Measurements from ENCODE around the gene CBFB. TPM values are rescaled to one million over a fixed set of nuclear protein-coding genes. Genes with fewer than 3 reads are reported as not detected.

The CBFB gene
- polyA plus RNA-seq, 1 donor (not counting 4 experiments of a cell fraction or from before 2014, with no cell fraction given): 39.7 TPM

GRCh38 chr16:67112591-67113399 is 83.8 kb downstream of the CBFB start:
- Histone ChIP-seq H3K9me1 (ENCODE audit: control insufficient read depth, extremely low read depth, insufficient read depth, low read length) (peaks cover 5% of the 10 kb centered on the region), H2AFZ (ENCODE audit: control insufficient read depth, low read length) (no peak overlapping the region), H3K79me2 (ENCODE audit: control insufficient read depth, insufficient read depth, low read length) (peaks cover 69% of the 10 kb centered on the region), H3K9me3 (ENCODE audit: control insufficient read depth, low read depth, low read length) (no peaks in the 10 kb centered on the region), H3K4me3 (ENCODE audit: control insufficient read depth in 2 of 3, extremely low read depth in 1 of 3, insufficient read depth in 2 of 3, low read depth in 1 of 3, low read length in 3 of 3) (no peak overlapping the region), H3K9ac (ENCODE audit: control insufficient read depth, extremely low read depth, insufficient read depth, low read length) (no peak overlapping the region), H3K4me1 (ENCODE audit: control insufficient read depth, extremely low read depth, insufficient read depth, low read length) (peaks cover 27% of the 10 kb centered on the region), H3K27me3 (ENCODE audit: control insufficient read depth, extremely low read depth, insufficient read depth, low read length) (no peaks in the 10 kb centered on the region), H3K4me2 (ENCODE audit: control insufficient read depth, extremely low read depth, insufficient read depth, low read depth, low read length) (peak overlapping the region; percentile 40), H3K36me3 (ENCODE audit: control insufficient read depth in 2 of 2, extremely low read depth in 1 of 2, insufficient read depth in 2 of 2, low read length in 2 of 2) (peaks cover 0 to 6% of the 10 kb centered on the region in 2 experiments), H3K27ac (ENCODE audit: control insufficient read depth, insufficient read depth, low read length) (peak overlapping the region; percentile 2), H4K20me1 (ENCODE audit: control insufficient read depth, extremely low read depth, insufficient read depth, low read length) (no peaks in the 10 kb centered on the region)
- no peak for DNase-seq (ENCODE audit: low read depth, low spot score)
- TF ChIP-seq EZH2 (IDR thresholded peaks at IDR 0.05; ENCODE audit: low read length): no peak
- TF ChIP-seq, protein P1, sequence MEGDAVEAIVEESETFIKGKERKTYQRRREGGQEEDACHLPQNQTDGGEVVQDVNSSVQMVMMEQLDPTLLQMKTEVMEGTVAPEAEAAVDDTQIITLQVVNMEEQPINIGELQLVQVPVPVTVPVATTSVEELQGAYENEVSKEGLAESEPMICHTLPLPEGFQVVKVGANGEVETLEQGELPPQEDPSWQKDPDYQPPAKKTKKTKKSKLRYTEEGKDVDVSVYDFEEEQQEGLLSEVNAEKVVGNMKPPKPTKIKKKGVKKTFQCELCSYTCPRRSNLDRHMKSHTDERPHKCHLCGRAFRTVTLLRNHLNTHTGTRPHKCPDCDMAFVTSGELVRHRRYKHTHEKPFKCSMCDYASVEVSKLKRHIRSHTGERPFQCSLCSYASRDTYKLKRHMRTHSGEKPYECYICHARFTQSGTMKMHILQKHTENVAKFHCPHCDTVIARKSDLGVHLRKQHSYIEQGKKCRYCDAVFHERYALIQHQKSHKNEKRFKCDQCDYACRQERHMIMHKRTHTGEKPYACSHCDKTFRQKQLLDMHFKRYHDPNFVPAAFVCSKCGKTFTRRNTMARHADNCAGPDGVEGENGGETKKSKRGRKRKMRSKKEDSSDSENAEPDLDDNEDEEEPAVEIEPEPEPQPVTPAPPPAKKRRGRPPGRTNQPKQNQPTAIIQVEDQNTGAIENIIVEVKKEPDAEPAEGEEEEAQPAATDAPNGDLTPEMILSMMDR (optimal IDR thresholded peaks at IDR 0.05 in 1 of 3, IDR thresholded peaks at IDR 0.05 in 1 of 3, conservative IDR thresholded peaks at IDR 0.05 in 1 of 3; ENCODE audit: extremely low read depth in 1 of 3, insufficient read depth in 2 of 3, low read length in 3 of 3): peak in 1 of 3 experiments; percentile 11
- dilution Hi-C loops (cut with MboI; ENCODE audit: extremely low pct_ligation_motif_present, low sequenced_read_pairs): no loop called here
- FAIRE-seq: peak; percentile 17

DNA sequence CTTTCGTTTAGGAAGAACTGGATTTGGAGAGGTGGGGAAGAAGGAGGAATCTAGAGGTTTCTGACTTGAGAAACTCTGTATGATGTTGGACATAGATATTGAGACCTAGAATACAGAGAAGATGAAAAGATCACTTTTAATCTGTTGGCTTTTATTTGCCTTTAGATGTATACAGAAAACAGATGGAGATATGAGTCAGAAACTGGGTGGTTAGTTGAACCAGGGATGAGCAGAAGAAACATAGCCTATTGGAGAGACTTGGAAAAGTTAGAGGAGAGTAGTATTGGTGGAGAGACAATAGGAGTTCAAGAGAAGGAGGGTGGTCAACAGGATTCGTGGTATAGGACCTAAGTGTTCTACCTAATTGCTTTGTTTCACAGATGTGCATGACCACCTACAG is 85.8 kb downstream of the CBFB start:
- FAIRE-seq: no peak
- H3K27ac ChIP-seq (ENCODE audit: control insufficient read depth, insufficient read depth, low read length): no peak overlapping the region

More for the DNA sequence above, 85.8 kb downstream of the CBFB start:
- H3K9ac ChIP-seq (ENCODE audit: control insufficient read depth, extremely low read depth, insufficient read depth, low read length): no peak overlapping the region
- no peaks in the 10 kb centered on the region for H3K9me3 ChIP-seq (ENCODE audit: control insufficient read depth, low read depth, low read length)
- no peak overlapping the region for H3K4me2 ChIP-seq (ENCODE audit: control insufficient read depth, extremely low read depth, insufficient read depth, low read depth, low read length)
- dilution Hi-C loops (cut with MboI; ENCODE audit: extremely low pct_ligation_motif_present, low sequenced_read_pairs): no loop called here
- H3K4me1 ChIP-seq (ENCODE audit: control insufficient read depth, extremely low read depth, insufficient read depth, low read length): peaks cover 23% of the 10 kb centered on the region
- peaks cover 1 to 6% of the 10 kb centered on the region in 2 experiments for H3K36me3 ChIP-seq (ENCODE audit: control insufficient read depth in 2 of 2, extremely low read depth in 1 of 2, insufficient read depth in 2 of 2, low read length in 2 of 2)
- no peaks in the 10 kb centered on the region for H4K20me1 ChIP-seq (ENCODE audit: control insufficient read depth, extremely low read depth, insufficient read depth, low read length)
- H3K4me3 ChIP-seq (ENCODE audit: control insufficient read depth in 2 of 3, extremely low read depth in 1 of 3, insufficient read depth in 2 of 3, low read depth in 1 of 3, low read length in 3 of 3): no peak overlapping the region
- H3K79me2 ChIP-seq (ENCODE audit: control insufficient read depth, insufficient read depth, low read length): peaks cover 78% of the 10 kb centered on the region
- no peak for TF ChIP-seq EZH2 (IDR thresholded peaks at IDR 0.05; ENCODE audit: low read length)
- TF ChIP-seq, protein P1 (optimal IDR thresholded peaks at IDR 0.05 in 1 of 3, IDR thresholded peaks at IDR 0.05 in 1 of 3, conservative IDR thresholded peaks at IDR 0.05 in 1 of 3; ENCODE audit: extremely low read depth in 1 of 3, insufficient read depth in 2 of 3, low read length in 3 of 3): no peak
- no peak for DNase-seq (ENCODE audit: low read depth, low spot score)
- H3K27me3 ChIP-seq (ENCODE audit: control insufficient read depth, extremely low read depth, insufficient read depth, low read length): no peaks in the 10 kb centered on the region
- no peak overlapping the region for H2AFZ ChIP-seq (ENCODE audit: control insufficient read depth, low read length)
- peaks cover 5% of the 10 kb centered on the region for H3K9me1 ChIP-seq (ENCODE audit: control insufficient read depth, extremely low read depth, insufficient read depth, low read length)
